ENCODE measurements around the gene TCF7L2.

Gene TCF7L2

GRCh38 chr10:112979927-112980326 is 29.9 kb downstream of the TCF7L2 start:
- TF ChIP-seq CTCF (conservative IDR thresholded peaks at IDR 0.05), result no peak
- no peak overlapping the region for H3K27ac ChIP-seq

- no peak for TF ChIP-seq CTCF (conservative IDR thresholded peaks at IDR 0.05)
- H3K27ac ChIP-seq, result no peak overlapping the region
These were observed 30.9 kb downstream of the TCF7L2 start for GRCh38 chr10:112980937-112981336.

- no peak overlapping the region for H3K27ac ChIP-seq
- TF ChIP-seq CTCF (conservative IDR thresholded peaks at IDR 0.05), result no peak
These were observed 31.5 kb downstream of the TCF7L2 start for GRCh38 chr10:112981553-112981952.

GRCh38 chr10:112983444-112984056 is 33.5 kb downstream of the TCF7L2 start:
- TF ChIP-seq CTCF (conservative IDR thresholded peaks at IDR 0.05), result no peak
- no peak overlapping the region for H3K27ac ChIP-seq

GRCh38 chr10:112984756-112985155 is 34.7 kb downstream of the TCF7L2 start:
- H3K27ac ChIP-seq, result no peak overlapping the region
- no peak for TF ChIP-seq CTCF (conservative IDR thresholded peaks at IDR 0.05)

- TF ChIP-seq CTCF (conservative IDR thresholded peaks at IDR 0.05), result no peak
- no peak overlapping the region for H3K27ac ChIP-seq
These were observed 35.9 kb downstream of the TCF7L2 start for GRCh38 chr10:112985690-112986543.

GRCh38 chr10:112986544-112987190 is 36.6 kb downstream of the TCF7L2 start:
- H3K27ac ChIP-seq, result no peak overlapping the region

More at GRCh38 chr10:112986544-112987190, 36.6 kb downstream of the TCF7L2 start:
- no peak for TF ChIP-seq CTCF (conservative IDR thresholded peaks at IDR 0.05)
